GM19023 (cell line): ENCODE results near the gene SCN3A.

Experiments used
- ATAC-seq: cut with Tn5 transposase; IDR thresholded peaks from one replicate; pipeline ENCODE4 v1.9.1; 2021; ENCODE audit warnings: mild to moderate bottlenecking, moderate library complexity; ENCODE audit not compliant: unreplicated experiment

SCN3A gene

GRCh38 chr2:165058476-165059265 lies 145.2 kb downstream of the SCN3A start:
- ATAC-seq: no peak

GRCh38 chr2:165057931-165058330 lies 145.9 kb downstream of the SCN3A start:
- ATAC-seq: no peak

GRCh38 chr2:165057308-165057707 lies 146.5 kb downstream of the SCN3A start:
- no peak for ATAC-seq

GRCh38 chr2:165056564-165056963 lies 147.3 kb downstream of the SCN3A start:
- ATAC-seq: no peak

DNA sequence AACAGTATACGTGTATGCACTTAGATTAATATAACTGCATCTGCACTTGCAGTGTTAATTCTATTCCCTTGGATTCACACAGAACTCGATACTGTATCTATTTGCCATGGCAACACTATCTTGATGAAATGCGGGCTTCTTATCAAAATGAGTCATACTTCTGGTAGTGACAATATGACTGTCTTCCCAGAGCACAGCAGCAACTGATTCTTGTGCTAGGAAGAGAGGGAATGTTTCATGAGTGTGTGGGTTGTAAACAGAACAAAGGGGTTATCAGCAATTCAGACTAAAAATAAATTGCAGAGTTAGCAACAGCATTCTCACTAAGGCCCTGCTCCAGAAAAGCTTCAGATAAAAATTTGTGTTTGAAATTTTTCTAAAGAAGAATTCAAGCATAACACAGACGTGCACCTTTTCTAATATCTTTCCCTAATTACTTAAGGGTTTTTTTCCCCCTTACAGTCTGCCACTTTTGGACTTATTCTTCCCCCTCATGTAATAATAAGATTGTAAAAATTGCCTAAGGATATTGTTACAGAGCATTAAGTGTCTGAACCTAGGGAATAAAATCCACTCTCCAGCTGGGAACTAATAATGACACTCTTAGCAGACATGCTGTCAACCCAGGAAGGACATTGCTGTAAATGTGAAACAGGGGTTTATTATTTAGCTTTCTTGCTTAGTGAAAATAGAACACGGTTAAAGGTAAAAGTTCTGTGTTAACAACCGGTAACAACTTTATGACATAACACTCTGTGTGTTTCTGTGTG lies 148.6 kb downstream of the SCN3A start:
- ATAC-seq: no peak

GRCh38 chr2:165054652-165055051 lies 149.2 kb downstream of the SCN3A start:
- no peak for ATAC-seq

DNA sequence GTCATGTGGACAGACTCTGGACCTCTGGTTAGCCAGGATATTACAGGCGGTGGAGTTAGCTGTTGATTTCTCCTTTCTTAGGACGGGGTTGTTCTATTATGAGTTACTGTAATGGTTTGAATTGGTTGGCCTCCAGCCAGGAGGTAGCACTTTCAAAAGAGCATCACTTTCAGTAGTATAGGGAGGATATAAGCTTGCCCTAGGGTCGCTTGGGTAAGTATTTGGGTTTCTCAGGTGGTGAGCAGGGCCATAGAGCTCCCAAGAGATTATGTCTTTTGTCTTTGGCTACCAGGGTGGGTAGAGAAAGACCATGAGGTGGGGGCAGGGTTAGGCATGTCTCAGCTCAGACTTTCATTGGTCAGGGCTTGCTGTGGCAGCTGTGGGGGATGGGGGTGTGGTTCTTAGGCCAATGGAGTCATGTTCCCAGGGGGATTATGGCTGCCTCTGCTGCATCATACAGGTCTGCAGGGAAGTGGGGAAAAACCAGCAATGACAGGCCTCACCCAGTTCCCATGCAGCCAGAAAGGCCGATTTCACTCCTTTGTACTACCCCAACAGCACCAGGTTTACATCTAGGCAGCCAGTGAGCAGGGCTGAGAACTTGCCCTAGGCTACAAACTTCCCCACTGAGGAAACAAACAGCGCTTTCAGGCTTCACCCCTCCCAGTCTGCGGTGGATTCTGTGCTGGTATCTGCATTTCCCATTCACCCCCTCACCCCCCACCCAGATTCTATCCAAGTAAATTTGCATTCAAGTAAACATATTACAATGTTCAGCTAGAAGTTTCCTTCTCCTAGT lies 159.1 kb downstream of the SCN3A start:
- ATAC-seq: no peak
